CD14-positive monocyte (primary cell): ENCODE measurements around the gene ANKRD12. TPM values are rescaled to one million over a fixed set of nuclear protein-coding genes. Genes with fewer than 3 reads are reported as not detected.
A peak's percentile ranks its signal among the peaks of the same experiment; 100 is the strongest.

ENCODE experiments used
- DNase-seq, 3 donors: peaks; one replicate each; pipeline ENCODE4 v3.0.0-alpha.2; 2011 to 2022
- H2AFZ ChIP-seq: 2 replicates; pipeline ENCODE4 v1.6.0; 2012; ENCODE audit warnings: mild to moderate bottlenecking, low read depth, low read length, inconsistent platforms; ENCODE audit not compliant: insufficient read depth, poor library complexity, severe bottlenecking
- H3K27ac ChIP-seq, 2 donors: 1 replicate in 1 of 2; 2 replicates in 1 of 2; pipeline ENCODE4 v1.5.1; 2012 to 2013; ENCODE audit warnings: low read length in 2 of 2, control low read depth in 1 of 2, inconsistent platforms in 1 of 2, low read depth in 1 of 2, mild to moderate bottlenecking in 1 of 2
- H3K27me3 ChIP-seq, 2 donors: one replicate each; pipeline versions ENCODE4 v1.6.0 to v1.6.1; 2011 to 2013; ENCODE audit warnings: low read length in 2 of 2; ENCODE audit not compliant: control insufficient read depth in 2 of 2, insufficient read depth in 2 of 2
- H3K36me3 ChIP-seq, 2 donors: replicated peaks in 1 of 2; 1 replicate in 1 of 2; 2 replicates in 1 of 2; pipeline versions ENCODE4 v1.5.1 to v1.6.1; 2012 to 2013; ENCODE audit warnings: low read length in 2 of 2, control low read depth in 1 of 2, inconsistent platforms in 1 of 2, mild to moderate bottlenecking in 1 of 2; ENCODE audit not compliant: insufficient read depth in 2 of 2, control insufficient read depth in 1 of 2
- H3K4me1 ChIP-seq, 2 donors: 1 replicate in 1 of 2; 2 replicates in 1 of 2; pipeline versions ENCODE4 v1.5.1 to v1.6.1; 2012 to 2013; ENCODE audit warnings: low read length in 2 of 2, control low read depth in 1 of 2, inconsistent platforms in 1 of 2, mild to moderate bottlenecking in 1 of 2, moderate library complexity in 1 of 2; ENCODE audit not compliant: insufficient read depth in 2 of 2, control insufficient read depth in 1 of 2
- H3K4me2 ChIP-seq: replicated peaks from 2 replicates; pipeline ENCODE3; 2012; ENCODE audit warnings: low read length, moderate library complexity, mild to moderate bottlenecking; ENCODE audit not compliant: poor library complexity, severe bottlenecking; ENCODE audit errors: extremely low read depth
- H3K4me3 ChIP-seq, 3 experiments: fragments of 200-600 bp in 1 of 3; sonication (generic) in 1 of 3; replicated peaks in 1 of 3; 1 replicate in 2 of 3; 2 replicates in 1 of 3; pipeline ENCODE4 v1.5.1; 2011 to 2013; ENCODE audit warnings: low read length in 3 of 3, mild to moderate bottlenecking in 3 of 3, control low read depth in 2 of 3, low read depth in 2 of 3, inconsistent platforms in 1 of 3, moderate library complexity in 1 of 3
- H3K79me2 ChIP-seq: 2 replicates; pipeline ENCODE4 v1.6.0; 2012; ENCODE audit warnings: mild to moderate bottlenecking, control low read depth, inconsistent platforms, low read length, moderate library complexity; ENCODE audit not compliant: insufficient read depth
- H3K9ac ChIP-seq: 2 replicates; pipeline ENCODE4 v1.6.0; 2017; ENCODE audit warnings: low read length, mild to moderate bottlenecking; ENCODE audit not compliant: insufficient read depth, poor library complexity, severe bottlenecking
- H3K9me3 ChIP-seq, 2 donors: replicated peaks in 1 of 2; 1 replicate in 1 of 2; 2 replicates in 1 of 2; pipeline versions ENCODE4 v1.5.1 to v1.6.1; 2012 to 2013; ENCODE audit warnings: low read length in 2 of 2, control low read depth in 1 of 2; ENCODE audit not compliant: control insufficient read depth in 1 of 2, insufficient read depth in 1 of 2
- H4K20me1 ChIP-seq: 2 replicates; pipeline ENCODE4 v1.6.0; 2012; ENCODE audit warnings: mild to moderate bottlenecking, low read length, control low read depth, moderate library complexity; ENCODE audit not compliant: insufficient read depth
- H3K27ac Mint-ChIP-seq, 7 donors: one replicate each; pipeline ENCODE4 v1.8.0; 2020; ENCODE audit warnings: mild to moderate bottlenecking in 7 of 7, mixed read lengths in 7 of 7, moderate library complexity in 6 of 7, inconsistent platforms in 2 of 7
- H3K27me3 Mint-ChIP-seq, 3 donors: one replicate each; pipeline ENCODE4 v1.8.0; 2021 to 2022; ENCODE audit warnings: low read depth in 3 of 3, mild to moderate bottlenecking in 3 of 3, mixed read lengths in 3 of 3, moderate library complexity in 3 of 3, inconsistent platforms in 1 of 3
- H3K36me3 Mint-ChIP-seq, 2 donors: one replicate each; pipeline ENCODE4 v1.8.0; 2020; ENCODE audit warnings: mixed read lengths in 2 of 2, inconsistent platforms in 1 of 2, mild to moderate bottlenecking in 1 of 2
- H3K4me1 Mint-ChIP-seq: one replicate; pipeline ENCODE4 v1.8.0; 2020; ENCODE audit warnings: mild to moderate bottlenecking, mixed read lengths
- H3K4me3 Mint-ChIP-seq, 2 donors: one replicate each; pipeline ENCODE4 v1.8.0; 2020; ENCODE audit warnings: mild to moderate bottlenecking in 2 of 2, mixed read lengths in 2 of 2, moderate library complexity in 1 of 2
- H3K9me3 Mint-ChIP-seq, 7 donors: one replicate each; pipeline ENCODE4 v1.8.0; 2020 to 2022; ENCODE audit warnings: mixed read lengths in 7 of 7, mild to moderate bottlenecking in 6 of 7, moderate library complexity in 6 of 7, inconsistent platforms in 2 of 7
- CTCF ChIP-seq: fragments of 200-600 bp; IDR thresholded peaks from one replicate; pipeline ENCODE4 v1.8.0; 2022; ENCODE audit warnings: antibody characterized with exemption, mild to moderate bottlenecking
- WGBS: methylation state at CpG from one replicate; pipeline ENCODE4 v1.1.5; 2013; ENCODE audit warnings: missing lambda C conversion rate; ENCODE audit not compliant: insufficient coverage; 5-methylcytosine and 5-hydroxymethylcytosine counted together
- intact Hi-C, 2 donors: fragments of 100-400 bp; cut with micrococcal nuclease; formaldehyde crosslinking; loops; one replicate each; pipeline versions ENCODE4 v1.15.0 to v1.15.1; 2023
- polyA plus RNA-seq, 3 donors: library from polyadenylated mRNA; depleted of rRNA in 1 of 3; unstranded in 2 of 3; stranded (reverse) in 1 of 3; fragments of 300-500 nt in 2 of 3; fragments of >200 nt in 1 of 3; fragmentation: Illumina TruSeq in 2 of 3; gene quantifications; 1 replicate in 2 of 3; 2 replicates in 1 of 3; pipeline ENCODE4 v1.2.3, GENCODE V29; 2012 to 2021

Gene ANKRD12
- polyA plus RNA-seq, 3 donors, result 9.3 to 15.5 (median 15.4) TPM

- Histone ChIP-seq H3K4me2 (no peak overlapping the region), H3K27ac (no peak overlapping the region), H3K79me2 (no peaks in the 10 kb centered on the region), H3K4me3 (no peak overlapping the region), H3K27me3 (no peaks in the 10 kb centered on the region), H3K9me3 (no peaks in the 10 kb centered on the region), H2AFZ (no peak overlapping the region), H4K20me1 (no peaks in the 10 kb centered on the region), H3K4me1 (peaks cover 27 to 30% of the 10 kb centered on the region in 2 donors), H3K36me3 (no peaks in the 10 kb centered on the region), H3K9ac (no peak overlapping the region)
- no peak for DNase-seq
- no peak for TF ChIP-seq CTCF
- H3K27me3 Mint-ChIP-seq, result peaks cover 0 to 3% (median 0%) of the 10 kb centered on the region in 3 donors
- H3K36me3 Mint-ChIP-seq, result no peaks in the 10 kb centered on the region
- intact Hi-C loops, result no loop called here
- WGBS, result 100% methylated on average over 5 of the region's 5 CpGs
- no peak overlapping the region for H3K4me3 Mint-ChIP-seq
- peak overlapping the region in 2 of 7 donors; percentile 23 to 61 for H3K27ac Mint-ChIP-seq
- H3K9me3 Mint-ChIP-seq, result no peaks in the 10 kb centered on the region
- peaks cover 41% of the 10 kb centered on the region for H3K4me1 Mint-ChIP-seq
Measured at GRCh38 chr18:9090578-9090977, 46.0 kb upstream of the ANKRD12 start.

- Histone ChIP-seq H3K9ac (no peak overlapping the region), H3K27me3 (no peaks in the 10 kb centered on the region), H4K20me1 (no peaks in the 10 kb centered on the region), H2AFZ (no peak overlapping the region), H3K4me3 (no peak overlapping the region), H3K79me2 (no peaks in the 10 kb centered on the region), H3K4me1 (peaks cover 32 to 35% of the 10 kb centered on the region in 2 donors), H3K27ac (no peak overlapping the region), H3K4me2 (no peak overlapping the region), H3K36me3 (no peaks in the 10 kb centered on the region), H3K9me3 (no peaks in the 10 kb centered on the region)
- peak overlapping the region in 2 of 7 donors; percentile 23 to 61 for H3K27ac Mint-ChIP-seq
- no peaks in the 10 kb centered on the region for H3K9me3 Mint-ChIP-seq
- no peak for DNase-seq
- H3K36me3 Mint-ChIP-seq, result no peaks in the 10 kb centered on the region
- peaks cover 0 to 3% (median 0%) of the 10 kb centered on the region in 3 donors for H3K27me3 Mint-ChIP-seq
- H3K4me1 Mint-ChIP-seq, result peaks cover 46% of the 10 kb centered on the region
- no peak for TF ChIP-seq CTCF
- H3K4me3 Mint-ChIP-seq, result no peak overlapping the region
- intact Hi-C loops, result no loop called here
- WGBS, result 100% methylated on average over 2 of the region's 4 CpGs
Measured at GRCh38 chr18:9091066-9091476, 45.5 kb upstream of the ANKRD12 start.
